Lung (tissue), 12 donors: ENCODE results near the gene PNMA5. TPM values are rescaled to one million over a fixed set of nuclear protein-coding genes. Genes with fewer than 3 reads are reported as not detected.
"Not testable (repeated sequence)": the region's sequence is repeated elsewhere in the genome, so short reads cannot be mapped to it uniquely, and the experiment has no call there.

Experiments
- ATAC-seq: fragments of 200-7000 bp; cut with Tn5 transposase; one replicate; pipeline ENCODE4 v1.9.1; 2020; ENCODE audit warnings: moderate number of reproducible peaks; ENCODE audit not compliant: insufficient read depth, low FRiP score
- DNase-seq, 3 donors: peaks; one replicate each; pipeline ENCODE4 v3.0.0-alpha.2; 2013 to 2017
- H3K27ac ChIP-seq, 2 donors: one replicate each; pipeline ENCODE4 v1.5.1; 2013; ENCODE audit warnings: mild to moderate bottlenecking in 2 of 2, moderate library complexity in 2 of 2, control low read depth in 1 of 2, inconsistent platforms in 1 of 2, low read depth in 1 of 2, low read length in 1 of 2
- H3K27me3 ChIP-seq, 3 donors: one replicate each; pipeline ENCODE4 v1.5.1; 2013; ENCODE audit warnings: low read length in 2 of 3; ENCODE audit not compliant: control insufficient read depth in 3 of 3, insufficient read depth in 3 of 3
- H3K36me3 ChIP-seq, 4 donors: one replicate each; pipeline ENCODE4 v1.5.1; 2013; ENCODE audit warnings: low read length in 4 of 4, mild to moderate bottlenecking in 1 of 4, moderate library complexity in 1 of 4; ENCODE audit not compliant: control insufficient read depth in 4 of 4, insufficient read depth in 4 of 4
- H3K4me1 ChIP-seq, 5 donors: one replicate each; pipeline ENCODE4 v1.5.1; 2013; ENCODE audit warnings: low read length in 5 of 5, mild to moderate bottlenecking in 2 of 5, moderate library complexity in 1 of 5; ENCODE audit not compliant: control insufficient read depth in 5 of 5, insufficient read depth in 5 of 5
- H3K4me3 ChIP-seq: one replicate; pipeline ENCODE4 v1.5.1; 2013; ENCODE audit warnings: mild to moderate bottlenecking, control low read depth, moderate library complexity
- H3K9ac ChIP-seq, 2 donors: one replicate each; pipeline ENCODE4 v1.5.1; 2013; ENCODE audit warnings: low read length in 2 of 2, control low read depth in 1 of 2; ENCODE audit not compliant: insufficient read depth in 1 of 2
- H3K9me3 ChIP-seq, 4 donors: one replicate each; pipeline ENCODE4 v1.5.1; 2013; ENCODE audit warnings: low read length in 3 of 4, mild to moderate bottlenecking in 1 of 4, moderate library complexity in 1 of 4; ENCODE audit not compliant: control insufficient read depth in 4 of 4, insufficient read depth in 3 of 4
- CTCF ChIP-seq: IDR thresholded peaks from 2 replicates; pipeline ENCODE4 v1.5.1; 2012; ENCODE audit warnings: mild to moderate bottlenecking; ENCODE audit errors: control extremely low read depth, extremely low read depth
- WGBS, 2 donors: extraction: QIAGEN DNeasy Blood & Tissue Kit; methylation state at CpG; one replicate each; pipeline ENCODE4 v1.1.7; 2013; 5-methylcytosine and 5-hydroxymethylcytosine counted together
- polyA plus RNA-seq, 2 donors: library from polyadenylated mRNA; stranded (reverse); fragments of 200-250 nt; gene quantifications; one replicate each; pipeline ENCODE4 v1.2.1, GENCODE V29; 2013
- total RNA-seq, 2 donors: library from RNA; depleted of rRNA in 1 of 2; stranded (reverse); fragments of >200 nt in 1 of 2; gene quantifications; one replicate each; pipeline ENCODE4 v1.2.1, GENCODE V29; 2014 to 2021
- donor health status: control.
- donor health status: control.
- donor health status: Bipolar disorder and iron deficiency.
- donor health status: healthy.
- donor health status: DM: yes; HTN: yes; CAD: no.

The PNMA5 gene
- total and polyA plus RNA-seq, 4 donors = 0.03 to 0.04 TPM; not detected in 2

- Histone ChIP-seq H3K36me3 (no peaks in the 10 kb centered on the region), H3K9me3 (peaks cover 0 to 6% (median under 1%) of the 10 kb centered on the region in 4 donors), H3K27ac (no peak overlapping the region), H3K4me3 (no peak overlapping the region), H3K4me1 (peaks cover 0 to 3% (median 0%) of the 10 kb centered on the region in 5 donors), H3K9ac (no peak overlapping the region), H3K27me3 (peaks cover 0 to 5% (median 0%) of the 10 kb centered on the region in 3 donors)
- no peak for TF ChIP-seq CTCF
- no peak for ATAC-seq
- DNase-seq = no peak
- WGBS, 2 donors = 89% methylated on average over 6 to 11 of the region's 11 CpGs
Measured at GRCh38 chrX:153029875-153030274, 36.0 kb upstream of the PNMA5 start.

GRCh38 chrX:153029162-153029561 is 35.2 kb upstream of the PNMA5 start:
- no peak overlapping the region for H3K9ac ChIP-seq
- H3K4me1 ChIP-seq = peaks cover 0 to 3% (median 0%) of the 10 kb centered on the region in 5 donors
- no peak overlapping the region for H3K4me3 ChIP-seq
- no peak for DNase-seq
- H3K27me3 ChIP-seq = peaks cover 0 to 5% (median 0%) of the 10 kb centered on the region in 3 donors
- no peaks in the 10 kb centered on the region for H3K36me3 ChIP-seq
- H3K27ac ChIP-seq = no peak overlapping the region
- ATAC-seq = no peak
- 80 to 88% methylated on average over 1 to 2 of the region's 2 CpGs for WGBS, 2 donors
- H3K9me3 ChIP-seq = peaks cover 0 to 6% (median under 1%) of the 10 kb centered on the region in 4 donors
- no peak for TF ChIP-seq CTCF

- not testable (repeated sequence) for H3K27me3 ChIP-seq, H3K36me3 ChIP-seq, ATAC-seq, H3K4me3 ChIP-seq, H3K9ac ChIP-seq, H3K4me1 ChIP-seq, H3K9me3 ChIP-seq, H3K27ac ChIP-seq, DNase-seq
- WGBS, 2 donors = 75 to 81% methylated on average over 4 to 11 of the region's 11 CpGs
Measured at GRCh38 chrX:153028487-153028886, 34.6 kb upstream of the PNMA5 start.

- H3K27me3 ChIP-seq, DNase-seq, ATAC-seq, H3K4me1 ChIP-seq, H3K9ac ChIP-seq, H3K27ac ChIP-seq, H3K36me3 ChIP-seq, H3K4me3 ChIP-seq, H3K9me3 ChIP-seq: not testable (repeated sequence)
- 67 to 88% methylated on average over 1 to 2 of the region's 2 CpGs for WGBS, 2 donors
Measured at GRCh38 chrX:153026501-153026900, 32.6 kb upstream of the PNMA5 start.
